ENCODE results near the gene INKA2. TPM values are rescaled to one million over a fixed set of nuclear protein-coding genes. Genes with fewer than 3 reads are reported as not detected.

Gene INKA2
- total and polyA plus RNA-seq, 2 of the 4 experiments (the other 2 are of a cell fraction), result 2.2 to 2.6 TPM

DNA sequence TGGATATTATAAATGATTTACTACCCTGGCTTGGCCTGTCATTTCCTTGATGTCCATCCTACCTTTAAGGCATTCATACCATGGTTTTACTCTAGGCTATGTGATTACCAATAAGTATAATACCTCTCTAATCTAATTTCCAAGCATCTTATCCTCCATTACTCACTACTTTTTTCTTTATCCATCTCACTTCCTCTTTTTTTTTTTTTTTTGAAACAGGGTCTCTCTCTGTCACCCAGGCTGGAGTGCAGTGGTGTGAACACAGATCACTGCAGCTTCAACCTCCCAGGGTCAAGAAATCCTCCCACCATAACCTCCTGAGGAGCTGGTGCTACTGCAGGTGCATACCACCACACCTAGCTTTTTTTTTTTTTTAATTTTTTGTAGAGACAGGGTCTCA is 39.9 kb downstream of the INKA2 start:
- no TSS peak for BruUV-seq (replicated peaks)
- TF ChIP-seq MXI1 (IDR thresholded peaks at IDR 0.05; ENCODE audit: borderline replicate concordance, low read depth, low read length), result no peak
- TF ChIP-seq MAZ (IDR thresholded peaks at IDR 0.05; ENCODE audit: borderline replicate concordance, low read depth, low read length), result no peak
- TF ChIP-seq SMC3 (IDR thresholded peaks at IDR 0.05; ENCODE audit: low read depth, low read length), result no peak
- TF ChIP-seq, protein P1, sequence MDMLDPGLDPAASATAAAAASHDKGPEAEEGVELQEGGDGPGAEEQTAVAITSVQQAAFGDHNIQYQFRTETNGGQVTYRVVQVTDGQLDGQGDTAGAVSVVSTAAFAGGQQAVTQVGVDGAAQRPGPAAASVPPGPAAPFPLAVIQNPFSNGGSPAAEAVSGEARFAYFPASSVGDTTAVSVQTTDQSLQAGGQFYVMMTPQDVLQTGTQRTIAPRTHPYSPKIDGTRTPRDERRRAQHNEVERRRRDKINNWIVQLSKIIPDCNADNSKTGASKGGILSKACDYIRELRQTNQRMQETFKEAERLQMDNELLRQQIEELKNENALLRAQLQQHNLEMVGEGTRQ (IDR thresholded peaks at IDR 0.05; ENCODE audit: low read depth, low read length), result no peak
- TF ChIP-seq NFE2L2 (IDR thresholded peaks at IDR 0.05; ENCODE audit: low read depth, low read length), result no peak
- TF ChIP-seq POLR2A (IDR thresholded peaks at IDR 0.05; ENCODE audit: low read depth, low read length), result no peak
- no peak for TF ChIP-seq RCOR1 (IDR thresholded peaks at IDR 0.05; ENCODE audit: insufficient replicate concordance, low read length)
- no peak for TF ChIP-seq FOS (IDR thresholded peaks at IDR 0.05; ENCODE audit: low read depth, low read length)
- no peak for TF ChIP-seq MAFK (IDR thresholded peaks at IDR 0.05; ENCODE audit: low read depth, low read length)
- no peak for TF ChIP-seq RFX5 (IDR thresholded peaks at IDR 0.05; ENCODE audit: low read depth, low read length)
- TF ChIP-seq RAD21 (IDR thresholded peaks at IDR 0.05; ENCODE audit: low read length), result no peak
- no peak for TF ChIP-seq CEBPB (IDR thresholded peaks at IDR 0.05; ENCODE audit: low read depth, low read length)
- no peak for TF ChIP-seq BHLHE40 (IDR thresholded peaks at IDR 0.05; ENCODE audit: low read depth, low read length)
- H2BK20ac ChIP-seq (ENCODE audit: low read depth, low read length), result no peak overlapping the region

More for the DNA sequence above, 39.9 kb downstream of the INKA2 start:
- ATAC-seq (ENCODE audit: low read depth) (no peak), DNase-seq (no peak)
- H3K36me3 ChIP-seq (ENCODE audit: control insufficient read depth, insufficient read depth, low read length), result peaks cover 20% of the 10 kb centered on the region
- dilution Hi-C loops (cut with HindIII; ENCODE audit: low sequenced_read_pairs, unreplicated experiment) (no loop called here), in situ Hi-C loops (cut with MboI; ENCODE audit: low sequenced_read_pairs) (no loop called here), intact Hi-C loops (cut with micrococcal nuclease) (no loop called here)
- no peak overlapping the region for H3K4me2 ChIP-seq (ENCODE audit: low read depth, low read length)
- H4K20me1 ChIP-seq (ENCODE audit: insufficient read depth, low read length), result no peaks in the 10 kb centered on the region; the same call in 1 of the 2 replicates
- H3K4me3 ChIP-seq (ENCODE audit: insufficient read depth, low read depth, low read length), result no peak overlapping the region
- POLR2A ChIA-PET (ENCODE audit: unreplicated experiment), result interaction anchor here (0.6 kb wide), 1 partner anchor 840 kb away, joined by 4 read pairs; no protein-coding TSS in a partner anchor
- H4K91ac ChIP-seq (ENCODE audit: insufficient read depth, low read depth, low read length), result no peak overlapping the region
- no peak overlapping the region for H4K8ac ChIP-seq (ENCODE audit: low read depth in 2 of 2, low read length in 2 of 2)
- H3K9ac ChIP-seq (ENCODE audit: low read depth, low read length), result no peak overlapping the region
- no peaks in the 10 kb centered on the region for H3K4me1 ChIP-seq (ENCODE audit: control insufficient read depth, insufficient read depth, low read length)
- no peak overlapping the region for H4K5ac ChIP-seq (ENCODE audit: low read depth, low read length)
- H3K56ac ChIP-seq (ENCODE audit: extremely low read depth, insufficient read depth, low read length), result no peak overlapping the region
- CTCF ChIA-PET, result no interaction called here
- no peak overlapping the region for H2AK9ac ChIP-seq (replicated peaks; ENCODE audit: low read depth, low read length, poor library complexity)
- H3K14ac ChIP-seq (replicated peaks; ENCODE audit: low read depth, low read length), result no peak overlapping the region
- H3K18ac ChIP-seq (ENCODE audit: low read depth, low read length), result no peak overlapping the region
- H3K27me3 ChIP-seq (ENCODE audit: control insufficient read depth, insufficient read depth, low read length), result no peaks in the 10 kb centered on the region
- no peak overlapping the region for H2BK120ac ChIP-seq (ENCODE audit: low read depth, low read length)
- H3K9me3 ChIP-seq (ENCODE audit: control insufficient read depth, insufficient read depth, low read length), result no peaks in the 10 kb centered on the region
- no peak overlapping the region for H3K4ac ChIP-seq (ENCODE audit: low read depth, low read length)
- H3K9me1 ChIP-seq (ENCODE audit: insufficient read depth, low read length), result 0 out of 2 replicates have a peak, but pooled peaks cover 2% of the 10 kb centered on the region
- H2AFZ ChIP-seq (replicated peaks; ENCODE audit: low read length, poor library complexity), result no peak overlapping the region
- no peak overlapping the region for H3K27ac ChIP-seq (ENCODE audit: insufficient read depth, low read length)
- no peak overlapping the region for H2BK5ac ChIP-seq (ENCODE audit: low read depth, low read length, poor library complexity, severe bottlenecking)
- peaks cover 3 to 24% of the 10 kb centered on the region in 2 experiments; a peak in 2 of 4 replicates for H3K79me1 ChIP-seq (ENCODE audit: low read depth in 1 of 2, low read length in 2 of 2)
- no peak overlapping the region for H3K23ac ChIP-seq (ENCODE audit: low read depth, low read length)
- no peak overlapping the region for H2AK5ac ChIP-seq (ENCODE audit: low read depth, low read length)
- H2BK15ac ChIP-seq (ENCODE audit: low read depth, low read length), result no peak overlapping the region
